Esophagus squamous epithelium (tissue), 4 donors: ENCODE data around the gene FLT3LG.

ENCODE experiments used
- CTCF ChIP-seq, 6 experiments: fragments of 450-650 bp in 4 of 6; fragments of 200-600 bp in 2 of 6; sonication (generic) in 2 of 6; IDR thresholded peaks; one replicate each; pipeline ENCODE4 v1.5.1; 2016 to 2019; ENCODE audit warnings: antibody characterized with exemption in 6 of 6, mild to moderate bottlenecking in 4 of 6, moderate library complexity in 4 of 6
- POLR2A ChIP-seq, 4 donors: fragments of 450-650 bp; IDR thresholded peaks; one replicate each; pipeline ENCODE4 v1.6.1; 2017; ENCODE audit warnings: antibody characterized with exemption in 4 of 4, mild to moderate bottlenecking in 4 of 4, moderate library complexity in 3 of 4

GRCh38 chr19:49469828-49470614, 4.0 kb upstream of the FLT3LG start:
- TF ChIP-seq CTCF (IDR thresholded peaks at IDR 0.05), result peak in 4 of 6 experiments; percentile 8 to 43 (median 34)
- TF ChIP-seq POLR2A (IDR thresholded peaks at IDR 0.05), result no peak
